NCI-H2029 treated with DMSO at 0.1 percent for 48 hours (cell line): ENCODE measurements around the gene ZNF438.

ENCODE experiments used
- DNase-seq: peaks from one replicate; lab custom pipeline; 2025; lab: John Stamatoyannopoulos, UW

The ZNF438 gene

DNA sequence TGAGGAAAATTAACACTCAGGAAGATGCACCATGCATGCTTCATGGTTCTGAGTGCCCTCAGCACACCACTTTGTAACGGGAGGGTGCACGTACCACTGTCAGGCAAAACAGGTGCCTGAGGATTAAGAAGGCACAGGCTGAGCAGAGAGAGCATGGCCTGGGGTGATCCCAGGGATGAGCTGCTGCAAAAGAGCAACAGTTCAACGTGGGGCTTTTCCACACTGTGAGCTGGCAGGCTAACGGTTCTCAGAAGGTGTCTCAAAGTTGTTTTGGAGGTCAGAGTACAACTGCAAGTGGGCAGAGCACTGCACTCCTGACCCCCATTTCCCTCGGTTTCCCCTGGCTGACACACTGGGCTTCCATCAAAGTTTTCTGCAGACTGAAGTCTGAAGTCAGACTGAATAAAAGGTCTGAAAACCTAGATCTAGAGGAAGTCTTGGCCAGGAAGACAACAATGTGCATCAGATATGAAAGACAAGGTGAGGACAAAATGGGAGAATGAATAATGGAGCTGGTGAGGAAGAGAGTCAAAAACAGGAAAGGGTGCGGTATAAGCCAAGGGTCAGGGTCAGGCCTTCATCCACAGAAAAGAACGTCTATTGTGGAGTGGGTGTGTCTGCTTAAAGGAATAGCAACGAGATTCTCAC is 20.5 kb downstream of the ZNF438 start:
- no peak for DNase-seq

GRCh38 chr10:31010062-31010461 is 21.6 kb downstream of the ZNF438 start:
- no peak for DNase-seq

DNA sequence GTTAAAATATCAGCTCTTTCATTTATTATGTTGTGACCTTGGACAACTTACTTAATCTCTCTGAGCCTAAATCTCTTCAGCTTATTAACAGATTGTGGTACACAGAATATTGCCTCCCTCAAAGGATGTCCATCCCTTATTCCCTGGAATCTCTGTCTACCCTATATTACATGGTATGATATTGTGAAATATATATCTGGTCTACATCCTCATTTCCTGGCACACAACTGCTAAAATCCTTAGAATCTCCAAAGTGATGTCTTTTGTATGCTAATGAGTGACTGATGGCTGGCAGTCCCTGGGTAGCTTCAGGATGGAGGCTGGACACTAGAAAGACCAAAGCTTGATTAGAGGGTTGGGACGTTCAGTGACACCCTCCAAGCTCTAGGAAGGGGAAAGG is 25.8 kb downstream of the ZNF438 start:
- DNase-seq: no peak

DNA sequence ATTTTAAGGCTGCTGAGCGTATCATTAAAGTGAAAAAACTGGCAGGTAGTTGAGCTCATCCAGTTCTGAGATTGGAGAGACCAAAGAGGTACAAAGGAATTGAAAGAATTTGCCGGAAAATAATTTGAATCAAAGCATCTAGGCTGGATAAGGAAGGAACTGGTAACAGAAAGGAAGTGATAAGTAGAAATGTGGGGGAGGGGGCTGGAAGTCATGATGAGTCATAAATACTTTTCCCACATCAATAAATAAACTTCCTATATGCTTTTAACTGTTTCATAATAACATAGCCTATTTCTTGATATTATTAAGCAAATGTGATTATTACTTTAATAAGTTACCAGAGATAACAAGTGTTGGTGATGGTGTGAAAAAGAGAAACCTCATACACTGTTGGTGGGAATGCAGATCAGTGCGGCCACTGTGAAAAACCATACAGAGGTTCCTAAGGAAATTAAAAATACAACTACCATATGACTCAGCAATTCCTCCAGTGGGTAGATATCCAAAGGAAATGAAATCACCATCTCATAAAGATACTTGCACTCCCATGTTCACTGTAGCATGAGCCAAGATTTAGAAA is 27.0 kb downstream of the ZNF438 start:
- no peak for DNase-seq

DNA sequence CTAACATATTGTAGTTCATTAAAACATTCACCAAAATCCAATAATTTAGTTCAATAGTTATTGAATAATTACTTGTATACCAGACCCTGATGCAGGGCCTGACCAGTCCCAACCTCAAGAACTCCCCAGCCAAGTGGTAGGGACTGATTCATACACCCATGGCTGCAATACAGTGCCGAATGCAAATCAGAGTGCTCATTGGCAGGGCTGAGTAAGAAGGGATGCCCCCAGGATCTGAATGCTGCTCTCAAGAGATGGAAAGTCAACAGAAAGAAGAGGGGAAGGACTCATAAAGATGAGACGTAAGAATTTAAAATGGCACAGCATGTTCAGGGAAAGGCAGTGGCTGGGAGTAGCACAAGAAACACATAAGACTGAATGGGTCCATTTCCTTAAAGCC is 29.9 kb downstream of the ZNF438 start:
- no peak for DNase-seq

DNA sequence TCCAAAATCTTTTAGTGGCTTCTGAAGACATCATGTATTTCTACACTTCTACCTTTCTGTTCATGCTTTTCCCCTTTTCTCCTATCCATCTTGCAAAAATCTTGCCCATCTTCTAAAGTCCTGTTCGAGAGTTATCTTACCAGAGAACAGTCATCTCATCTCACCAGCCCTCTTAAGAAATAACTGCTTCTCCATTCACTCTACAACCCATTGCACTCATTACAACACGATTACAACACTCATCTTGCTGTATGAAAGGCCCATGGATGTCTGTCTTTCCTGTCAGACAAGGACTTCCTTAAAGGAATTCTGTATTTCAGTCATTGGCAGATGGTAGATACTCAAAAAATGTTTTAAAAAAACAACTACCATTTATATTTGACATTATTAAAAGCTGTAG is 30.8 kb downstream of the ZNF438 start:
- no peak for DNase-seq

DNA sequence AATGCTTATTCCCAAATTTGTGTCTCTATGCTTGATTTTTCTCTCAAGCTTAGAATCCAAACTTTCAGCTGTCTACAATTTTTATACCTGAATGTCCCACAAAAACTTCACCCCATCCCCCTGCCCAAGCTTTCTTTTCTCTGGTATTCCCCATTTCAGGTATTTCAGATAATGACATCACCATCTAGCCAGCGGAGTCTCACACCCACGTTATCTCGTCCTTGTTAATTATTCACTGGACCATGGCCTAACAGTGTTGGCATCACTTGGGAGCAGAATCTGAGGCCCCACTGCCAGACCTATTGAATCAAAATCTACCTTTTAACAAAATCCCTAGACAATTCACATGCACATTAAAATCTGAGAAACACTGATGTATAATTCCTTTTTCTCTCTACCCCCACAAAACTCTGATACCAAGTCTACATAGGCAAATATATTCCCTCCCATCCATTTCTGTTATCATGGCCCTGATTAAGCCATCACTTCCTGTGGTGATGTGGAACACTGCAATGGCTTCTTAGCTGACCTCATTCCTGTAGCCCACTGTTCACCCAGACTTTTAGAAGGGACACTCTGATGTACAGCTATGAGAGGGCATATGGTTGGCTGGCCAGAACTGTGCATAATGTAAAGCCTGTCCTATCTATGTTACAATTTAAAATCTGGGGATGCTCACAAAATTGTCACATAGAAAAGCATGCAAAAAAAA is 31.4 kb downstream of the ZNF438 start:
- DNase-seq: no peak

GRCh38 chr10:30999070-30999712 is 32.5 kb downstream of the ZNF438 start:
- DNase-seq: no peak

DNA sequence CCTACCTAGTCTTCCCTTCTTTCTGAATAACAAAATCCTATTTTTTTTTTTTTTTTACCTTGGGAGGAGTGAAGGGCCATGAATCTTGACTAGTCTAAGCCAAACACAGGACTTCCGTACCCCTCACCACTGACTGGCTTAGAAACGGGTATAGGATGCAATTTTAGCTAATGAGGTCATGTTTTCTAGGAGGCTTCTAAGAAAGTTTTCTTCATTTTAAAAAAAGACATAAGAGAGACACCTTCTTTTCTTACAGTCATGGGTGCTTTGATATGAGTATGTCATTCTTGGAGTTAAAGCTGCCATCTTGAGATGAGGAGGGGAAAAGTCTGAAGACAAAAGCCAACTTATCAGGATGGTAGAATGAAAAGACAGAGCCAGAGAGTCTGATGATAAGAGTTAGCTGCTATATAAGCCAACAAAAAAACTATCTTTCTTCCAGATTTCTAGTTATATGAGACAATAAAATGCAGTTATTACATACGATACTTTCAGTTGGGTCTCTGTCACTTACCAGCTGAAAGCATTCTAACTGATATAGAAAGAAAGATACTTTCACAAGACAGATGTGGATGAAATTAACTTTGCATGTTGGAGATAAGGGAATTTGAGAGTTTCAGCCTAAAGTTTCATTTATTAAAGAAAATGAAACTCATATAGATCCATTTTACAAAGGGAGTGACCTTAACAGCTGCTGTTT is 34.0 kb downstream of the ZNF438 start:
- DNase-seq: no peak

DNA sequence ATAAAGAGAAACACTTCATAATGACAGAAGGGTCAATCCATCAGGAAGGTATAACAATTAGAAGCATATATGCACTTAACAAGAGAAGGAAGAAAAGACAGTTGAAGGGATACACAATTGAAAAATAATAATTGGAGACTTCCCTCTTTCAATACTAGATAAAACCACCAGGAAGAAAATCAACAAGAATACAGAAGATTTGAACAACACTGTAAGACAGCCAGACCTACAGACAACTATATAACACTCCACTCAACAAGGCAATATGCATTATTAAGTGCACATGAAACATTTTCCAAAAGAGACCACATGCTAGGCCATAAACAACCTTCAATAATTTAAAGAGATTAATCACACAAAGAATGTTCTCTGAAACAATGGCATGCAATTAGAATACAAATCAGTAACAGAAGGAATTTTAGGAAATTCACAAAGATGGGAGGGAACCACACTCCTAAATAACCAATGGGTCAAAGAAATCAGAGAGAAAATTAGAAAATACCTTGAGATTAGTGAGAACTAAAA is 35.1 kb downstream of the ZNF438 start:
- no peak for DNase-seq

DNA sequence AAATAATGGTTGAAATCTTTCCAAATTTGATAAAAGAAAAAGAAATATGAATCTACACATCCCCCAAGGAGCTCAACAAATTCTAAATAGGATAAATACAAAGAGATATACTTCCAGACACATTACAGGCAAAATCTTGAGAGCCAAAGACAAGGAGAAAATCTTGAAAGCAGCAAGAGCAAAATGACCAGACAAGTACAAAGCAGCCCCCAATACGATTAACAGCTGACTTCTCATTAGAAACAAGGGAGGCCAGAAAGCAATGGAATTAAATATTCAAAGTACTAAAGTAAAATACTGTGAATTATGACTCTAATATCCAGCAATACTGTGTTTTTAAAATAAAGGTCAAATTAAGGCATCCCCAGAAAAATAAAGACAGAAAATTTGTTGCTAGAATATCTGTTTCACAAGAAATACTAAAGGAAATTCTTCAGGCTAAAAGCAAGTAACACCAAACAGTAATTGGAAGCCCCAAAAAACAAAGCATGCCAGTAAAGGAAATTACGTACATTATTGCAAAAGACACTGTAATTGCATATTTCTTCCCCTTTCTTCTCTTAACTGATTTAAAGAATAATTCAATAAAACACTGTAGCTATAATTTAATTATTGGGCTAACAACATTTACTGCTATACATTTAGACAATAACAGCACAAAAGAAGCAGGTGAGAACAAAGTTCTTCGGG is 36.4 kb downstream of the ZNF438 start:
- no peak for DNase-seq

DNA sequence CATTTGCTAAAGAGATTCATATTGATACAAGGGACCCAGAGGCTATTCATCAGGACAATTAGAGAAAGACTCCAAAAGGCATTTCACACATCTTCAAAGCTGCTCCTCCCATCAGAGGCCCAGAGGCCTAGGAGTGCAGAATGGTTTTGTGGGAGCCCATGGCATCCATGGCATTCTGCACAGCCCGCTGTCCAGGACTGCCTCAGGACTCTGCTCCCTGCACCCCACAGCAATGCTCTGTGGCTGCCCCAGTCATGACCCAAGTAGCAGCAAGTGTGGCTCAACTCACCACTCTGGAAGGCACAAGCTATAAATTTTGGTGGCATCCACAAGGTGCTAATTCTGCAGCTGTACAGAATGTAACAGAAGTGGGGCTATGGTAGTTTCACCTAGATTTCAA is 38.5 kb downstream of the ZNF438 start:
- DNase-seq: no peak

GRCh38 chr10:30992681-30993080 is 39.0 kb downstream of the ZNF438 start:
- no peak for DNase-seq

GRCh38 chr10:30991647-30992011 is 40.0 kb downstream of the ZNF438 start:
- DNase-seq: no peak

GRCh38 chr10:30990971-30991646 is 40.6 kb downstream of the ZNF438 start:
- DNase-seq: no peak

GRCh38 chr10:30990351-30990750 is 41.3 kb downstream of the ZNF438 start:
- no peak for DNase-seq

DNA sequence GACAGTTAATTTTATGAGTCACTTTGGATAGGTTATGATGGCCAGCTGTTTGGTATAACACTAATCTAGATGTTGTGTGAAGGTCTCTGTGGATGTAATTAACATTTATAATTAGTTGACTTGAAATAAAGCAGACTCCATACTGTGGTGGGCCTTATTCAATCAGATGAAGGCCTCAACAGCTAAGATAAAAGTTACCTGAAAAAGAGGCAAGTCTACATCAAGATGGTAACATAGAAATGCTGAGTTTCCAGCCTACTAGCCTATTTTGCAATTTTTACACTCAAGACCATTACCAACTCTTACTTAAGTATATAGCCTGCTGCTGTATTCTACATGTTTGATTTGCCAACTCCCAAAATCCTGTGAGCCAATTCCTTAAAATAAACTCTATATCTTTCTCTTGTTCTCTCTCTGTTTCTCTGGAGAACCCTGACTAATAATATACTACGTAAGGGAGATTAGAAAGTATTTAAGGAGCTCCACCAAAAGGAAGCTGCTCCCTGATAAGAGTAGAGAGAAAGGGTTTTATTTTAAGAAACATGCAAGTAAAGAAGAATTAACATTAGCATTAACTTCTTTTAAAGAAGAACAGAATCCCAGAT is 42.7 kb downstream of the ZNF438 start:
- no peak for DNase-seq

DNA sequence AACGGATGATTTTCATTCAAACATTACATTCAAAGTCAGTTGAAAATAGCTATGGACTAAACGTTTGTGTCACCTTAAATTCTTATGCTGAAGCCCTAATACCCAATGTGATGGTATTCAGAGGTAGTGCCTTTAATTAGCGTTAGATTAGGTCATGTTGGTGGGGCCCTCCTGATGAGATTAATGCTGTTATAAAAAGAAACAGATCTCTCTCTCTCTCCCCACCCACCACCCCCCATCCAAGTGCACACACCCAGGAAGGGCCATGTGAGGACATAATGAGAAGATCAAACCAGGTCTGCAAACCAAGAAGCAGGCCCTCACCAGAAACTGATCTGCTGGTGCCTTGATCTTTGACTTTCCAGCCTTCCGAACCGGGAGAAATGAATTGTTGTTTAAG is 44.2 kb downstream of the ZNF438 start:
- no peak for DNase-seq

DNA sequence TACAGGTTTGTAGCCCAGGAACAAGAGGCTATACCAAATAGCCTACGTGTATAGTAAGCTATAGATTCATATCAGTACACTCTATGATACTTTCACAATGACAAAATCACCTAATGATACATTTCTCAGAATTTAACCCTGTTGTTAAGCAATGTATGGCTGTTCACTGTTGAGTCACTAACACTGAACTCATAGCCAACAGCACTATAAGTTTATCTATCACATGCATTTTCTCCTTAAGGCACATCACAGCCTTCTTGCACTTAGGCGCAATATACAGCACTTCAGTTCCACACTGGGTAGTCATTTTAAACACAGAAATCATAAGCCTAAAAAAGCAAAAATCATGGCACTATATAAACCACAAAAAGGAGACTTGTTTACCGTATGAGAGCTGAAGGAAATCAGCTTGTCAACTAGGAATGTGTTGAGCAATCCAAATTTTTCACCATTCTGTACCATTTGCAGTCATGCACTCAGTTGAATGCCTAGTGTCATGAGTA is 45.6 kb downstream of the ZNF438 start:
- DNase-seq: no peak

DNA sequence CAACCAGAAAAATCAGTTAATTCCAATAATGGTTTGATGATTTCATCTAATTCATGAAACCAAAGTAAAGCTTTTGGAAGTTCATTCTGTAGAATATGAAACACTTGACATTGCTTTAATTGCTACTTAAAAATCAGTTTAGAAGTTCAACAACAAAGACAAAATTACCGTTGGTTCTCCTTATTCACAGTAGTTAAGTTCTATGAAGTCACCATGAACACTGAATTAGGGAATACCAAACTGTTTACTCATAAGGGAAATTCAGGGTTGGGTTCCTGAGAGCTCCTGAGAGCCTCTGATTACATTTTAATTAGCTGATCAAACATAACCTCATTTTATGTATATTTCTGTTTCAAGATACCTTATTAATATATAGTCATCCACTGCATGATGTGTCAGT is 46.2 kb downstream of the ZNF438 start:
- no peak for DNase-seq
